HG02571 (cell line): ENCODE results near the gene KATNB1.
"Not testable (repeated sequence)": the region's sequence is repeated elsewhere in the genome, so short reads cannot be mapped to it uniquely, and the experiment has no call there.

Experiments
- ATAC-seq: cut with Tn5 transposase; IDR thresholded peaks from one replicate; pipeline ENCODE4 v1.9.1; 2021; ENCODE audit warnings: mild to moderate bottlenecking, moderate library complexity; ENCODE audit not compliant: unreplicated experiment

The KATNB1 gene

DNA sequence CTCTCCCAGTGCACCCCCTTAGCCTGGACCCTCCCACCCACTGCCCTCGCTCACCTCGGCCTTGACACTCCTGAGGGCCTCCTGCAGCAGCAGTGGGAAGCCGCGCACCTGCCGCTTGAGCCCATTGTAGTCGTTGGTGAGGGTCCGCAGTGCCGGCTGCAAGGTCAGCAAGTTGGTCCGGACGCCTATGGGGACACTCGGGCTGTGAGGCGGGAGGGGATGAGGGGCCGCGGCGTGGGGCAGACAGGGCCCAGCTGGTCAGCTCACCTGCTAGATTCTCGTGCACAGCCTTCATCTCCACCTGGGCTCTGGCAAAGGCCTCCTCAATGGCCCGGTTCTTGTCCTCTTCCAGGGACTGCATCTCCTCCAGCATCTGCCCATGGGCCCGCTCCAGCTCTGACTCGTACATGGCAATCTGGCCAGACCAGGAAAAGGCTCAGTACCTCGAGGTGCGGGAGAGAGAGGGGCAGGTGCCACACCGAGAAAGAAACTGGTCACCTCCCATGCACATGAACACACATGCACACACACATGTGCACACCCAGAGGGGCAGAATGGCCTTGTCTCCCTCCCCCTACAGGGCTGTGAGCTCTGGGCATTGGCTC, 34.1 kb downstream of the KATNB1 start:
- no peak for ATAC-seq

DNA sequence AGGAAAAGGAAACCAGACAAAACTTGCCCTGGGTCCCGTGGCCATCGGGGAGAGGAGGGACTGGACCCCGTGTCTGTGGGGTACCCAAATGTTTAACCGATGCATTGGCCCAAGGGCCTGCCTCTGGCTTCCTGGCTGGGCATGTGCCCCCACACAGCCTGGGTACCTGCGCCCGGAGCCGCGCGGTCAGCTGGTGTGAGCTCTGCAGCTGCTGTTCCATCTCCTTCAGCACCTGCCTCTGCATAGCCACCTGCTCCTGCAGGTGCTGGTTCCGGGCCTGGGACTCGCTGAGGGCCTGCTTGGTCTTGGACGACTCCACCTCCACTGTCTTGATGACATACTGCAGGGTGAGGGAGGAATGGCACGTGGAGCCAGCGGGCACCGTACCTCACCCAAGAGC, 34.8 kb downstream of the KATNB1 start:
- ATAC-seq: no peak

DNA sequence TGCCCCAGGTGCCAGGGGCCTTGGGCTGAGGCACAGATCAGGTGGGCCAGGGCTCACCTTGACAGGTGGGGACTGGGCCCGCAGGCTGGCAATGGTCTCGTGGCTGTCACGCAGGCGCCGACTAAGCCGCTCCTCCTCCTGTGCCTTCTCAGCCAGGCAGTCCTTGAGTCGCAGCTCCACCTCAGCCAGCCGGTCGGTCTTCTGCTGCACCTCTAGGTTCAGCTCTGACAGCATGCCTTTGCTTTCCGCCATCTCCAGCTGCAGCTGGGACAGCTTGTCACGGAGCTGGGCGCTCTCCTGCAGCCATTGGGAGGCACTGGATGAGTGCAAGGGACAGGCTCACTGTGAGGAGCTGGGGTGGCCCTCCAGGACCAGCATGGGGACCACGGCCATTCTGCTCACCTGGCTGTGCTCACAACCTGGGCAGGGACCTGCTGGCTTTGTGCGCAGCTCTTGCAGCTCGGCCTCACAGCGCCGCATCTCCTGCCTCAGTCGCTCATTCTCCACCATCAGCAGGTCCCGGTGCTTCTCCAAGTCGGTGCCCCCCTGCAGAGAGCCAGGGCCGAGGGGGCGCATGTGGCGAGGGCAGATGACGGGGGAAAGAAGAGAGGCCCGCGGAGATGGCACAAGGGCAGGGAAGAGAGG, 35.7 kb downstream of the KATNB1 start:
- no peak for ATAC-seq

DNA sequence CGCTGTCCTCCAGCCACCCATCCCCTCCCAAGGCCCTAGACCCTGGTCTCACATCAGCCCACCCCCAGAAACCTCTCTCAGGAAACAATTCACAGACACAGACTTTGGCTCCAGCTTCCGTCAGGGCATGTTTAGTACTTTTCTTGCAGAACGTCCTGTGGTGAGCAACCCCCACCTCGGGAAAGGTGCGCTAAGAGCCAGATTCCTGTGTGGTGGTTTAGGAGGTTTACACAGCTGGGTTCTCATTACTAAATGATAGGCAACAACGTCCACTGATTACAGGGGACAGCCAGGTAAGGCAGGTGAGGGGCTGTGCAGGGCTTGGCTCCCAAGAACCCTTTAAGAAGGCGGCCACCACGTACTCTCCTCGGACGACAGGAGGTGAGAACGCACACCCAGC, 37.4 kb downstream of the KATNB1 start:
- no peak for ATAC-seq

DNA sequence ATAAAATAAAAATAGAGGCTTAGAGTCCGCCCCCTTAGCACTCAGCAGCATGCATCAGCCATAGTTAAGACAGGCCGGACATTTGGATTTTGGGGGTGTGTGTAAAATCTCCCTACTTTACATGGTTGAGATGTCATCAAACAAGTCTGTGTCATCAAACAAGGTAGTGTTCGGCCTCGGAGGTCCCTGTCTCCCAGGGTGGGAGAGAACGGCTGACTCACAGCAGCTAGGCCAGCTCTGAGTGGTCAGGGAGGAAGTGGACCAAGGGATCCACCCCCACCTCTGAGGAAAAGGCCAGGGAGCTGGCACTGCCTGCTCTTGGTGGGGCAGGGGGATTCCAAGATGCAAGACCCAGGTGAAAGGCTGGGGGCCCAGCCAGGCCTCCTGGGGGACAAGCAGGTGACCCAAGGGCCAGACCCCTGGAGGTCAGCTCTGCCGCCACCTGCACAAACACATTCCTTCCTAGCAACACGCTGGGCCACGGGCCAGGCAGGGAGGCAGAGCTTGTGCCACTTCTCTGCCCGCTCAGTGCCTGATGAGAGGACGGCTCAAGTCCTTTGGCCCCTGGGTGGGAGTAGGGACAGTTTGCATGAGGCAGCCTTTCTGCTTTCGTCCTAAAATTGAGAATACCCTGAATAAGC, 38.2 kb downstream of the KATNB1 start:
- no peak for ATAC-seq

DNA sequence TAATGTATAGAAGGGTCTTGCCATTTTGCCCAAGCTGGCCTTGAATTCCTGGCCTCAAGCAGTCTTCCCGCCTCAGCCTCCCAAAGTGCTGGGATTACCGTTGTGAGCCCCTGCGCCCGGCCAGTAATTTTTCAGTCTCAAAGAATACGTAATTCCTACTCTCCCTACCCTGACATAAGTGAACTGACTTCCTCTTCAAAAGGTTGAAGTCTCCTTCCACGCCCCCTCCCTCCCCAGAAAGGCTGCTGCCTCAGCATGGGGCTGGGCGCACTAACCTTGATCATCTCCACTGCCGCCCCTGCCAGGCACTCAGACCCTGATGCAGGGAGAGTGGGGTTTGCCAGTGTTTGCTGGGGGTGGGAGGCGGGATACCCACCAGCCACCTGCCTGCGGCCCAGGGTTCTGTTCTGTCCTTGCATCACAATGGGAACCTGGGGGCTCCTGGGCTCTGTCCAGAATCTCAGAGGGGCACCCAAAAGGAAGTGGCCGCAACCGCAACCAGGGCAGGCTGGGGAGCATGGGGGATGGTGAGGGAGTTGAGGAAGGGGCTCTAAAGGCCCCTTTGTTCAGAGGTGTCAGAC, 39.2 kb downstream of the KATNB1 start:
- ATAC-seq: no peak

DNA sequence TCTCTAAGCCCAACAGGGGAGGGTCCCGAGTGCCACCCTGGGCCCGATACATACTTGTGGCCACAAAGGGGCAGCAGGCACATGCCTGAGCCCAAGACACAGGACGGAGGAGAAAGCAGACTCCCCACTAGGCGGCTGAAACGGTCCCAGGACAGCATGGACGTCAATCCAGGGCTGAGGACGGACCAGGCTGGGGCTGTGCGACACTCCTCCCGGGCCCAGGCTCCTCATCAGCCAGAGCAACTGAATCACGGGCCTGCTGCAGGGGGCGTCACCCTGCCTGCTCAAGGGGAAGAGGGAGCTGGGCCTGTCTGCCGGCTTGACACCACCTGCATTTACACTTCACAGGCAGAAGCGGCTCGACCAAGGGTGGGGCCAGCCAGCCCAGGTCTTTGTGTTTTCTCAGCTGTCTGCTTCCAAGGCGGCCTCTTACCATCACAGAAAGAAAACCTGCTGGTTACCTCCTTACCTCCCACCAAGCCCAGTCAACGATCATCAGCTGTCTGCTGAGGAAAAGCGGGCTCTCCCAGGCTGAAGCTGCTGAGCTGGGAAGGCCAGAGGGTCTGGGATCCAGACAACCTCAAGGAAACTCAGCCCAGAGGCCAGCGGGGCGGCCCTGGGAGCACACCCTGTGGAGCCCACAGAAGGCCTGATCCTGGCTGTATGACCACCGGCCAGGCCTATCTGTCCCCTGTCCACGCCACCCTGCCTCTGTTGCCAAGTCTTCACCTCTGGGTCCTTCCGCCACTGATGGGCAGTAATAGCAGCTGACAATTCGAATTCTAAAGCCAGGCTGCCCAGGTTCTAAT, 40.3 kb downstream of the KATNB1 start:
- ATAC-seq: no peak

DNA sequence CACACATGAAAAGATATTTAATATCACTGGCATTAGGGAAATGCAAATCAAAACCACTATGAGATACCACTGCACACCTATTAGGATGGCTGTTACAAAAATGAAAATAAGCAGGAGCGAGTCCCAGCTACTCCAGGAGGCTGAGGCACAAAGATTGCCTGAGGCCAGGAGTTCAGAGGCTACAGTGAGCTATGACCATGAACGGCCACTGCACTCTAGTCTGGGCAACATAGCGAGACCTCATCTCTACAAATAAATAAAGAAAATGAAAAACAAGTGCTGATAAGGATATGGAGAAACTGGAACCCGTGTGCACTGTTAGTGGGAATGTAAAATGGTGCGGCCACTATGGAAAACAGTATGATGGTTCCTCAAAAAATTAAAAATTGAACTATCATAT, 43.1 kb downstream of the KATNB1 start:
- no peak for ATAC-seq

DNA sequence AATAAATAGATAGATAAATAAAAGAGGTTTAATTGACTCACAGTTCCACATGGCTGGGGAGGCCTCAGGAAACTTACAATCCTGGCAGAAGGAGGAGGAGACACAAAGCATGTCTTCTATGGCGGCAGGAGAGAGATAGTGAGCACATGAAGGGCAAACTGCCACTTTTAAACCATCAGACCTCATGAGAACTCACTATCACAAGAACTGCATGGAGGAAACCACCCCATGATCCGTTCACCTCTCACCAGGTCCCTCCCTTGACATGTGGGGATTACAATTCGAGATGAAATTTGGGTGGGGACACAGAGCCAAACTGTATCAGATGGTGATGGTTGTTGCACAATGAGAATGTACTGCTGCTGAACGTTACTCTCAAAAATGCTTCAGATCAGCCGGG, 44.3 kb downstream of the KATNB1 start:
- not testable (repeated sequence) for ATAC-seq

DNA sequence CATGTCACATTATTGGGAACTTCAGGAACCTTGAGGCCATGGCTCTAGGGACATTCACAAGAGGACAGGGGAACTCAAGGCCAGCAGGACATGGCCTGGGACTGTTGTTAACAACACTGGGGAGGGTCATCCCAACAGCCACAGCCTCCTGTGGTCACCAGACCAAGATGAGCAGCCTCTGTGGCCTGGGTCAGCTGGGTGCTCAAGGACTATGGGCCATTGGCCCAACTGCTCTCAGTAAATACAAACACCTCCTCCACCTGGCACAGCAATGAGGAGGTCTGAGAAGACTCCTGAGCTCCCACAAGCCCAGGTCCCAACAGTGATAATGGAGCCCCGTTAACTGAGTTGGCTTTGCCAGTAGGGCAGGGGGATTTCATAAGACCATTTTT, 45.8 kb downstream of the KATNB1 start:
- no peak for ATAC-seq

DNA sequence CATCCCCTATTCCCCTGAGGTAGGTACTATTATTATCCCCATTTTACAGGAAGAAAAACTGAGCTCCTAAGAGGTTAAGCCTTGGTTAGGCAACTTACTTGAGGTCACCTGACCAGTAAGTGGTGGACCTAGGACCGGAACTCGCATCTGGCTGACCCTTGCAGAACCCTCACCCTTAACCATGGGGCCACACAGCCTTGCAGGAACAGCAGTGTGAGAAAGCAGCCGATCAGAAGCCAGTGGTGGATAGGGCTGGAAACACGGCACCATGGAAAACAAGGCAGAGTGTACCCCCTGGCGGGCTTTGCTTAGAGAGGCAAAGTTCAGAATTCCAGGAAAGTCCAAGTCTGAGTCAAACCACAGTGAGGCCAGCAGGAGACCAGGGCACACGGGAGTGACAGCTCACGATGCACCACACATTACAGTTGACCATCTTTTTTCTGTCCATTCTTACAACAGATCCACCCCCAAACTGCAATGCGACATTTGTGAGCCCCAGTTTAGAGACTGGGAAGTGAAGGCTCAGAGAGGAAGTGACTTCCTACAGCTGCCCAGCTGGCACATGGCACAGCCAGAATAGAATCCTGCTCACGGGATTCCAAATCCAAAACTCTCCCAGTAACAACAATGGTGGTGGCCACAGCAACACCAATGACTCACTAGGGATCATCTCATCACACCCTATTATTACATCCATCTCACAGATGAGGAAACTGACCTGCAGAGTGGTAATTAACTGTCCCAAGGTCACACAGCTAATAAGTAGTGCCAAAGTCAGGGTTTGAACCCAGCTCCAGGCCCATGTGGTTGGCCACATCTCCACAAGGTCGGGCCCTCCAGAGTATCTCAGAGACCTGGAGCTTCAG, 46.4 kb downstream of the KATNB1 start:
- no peak for ATAC-seq

DNA sequence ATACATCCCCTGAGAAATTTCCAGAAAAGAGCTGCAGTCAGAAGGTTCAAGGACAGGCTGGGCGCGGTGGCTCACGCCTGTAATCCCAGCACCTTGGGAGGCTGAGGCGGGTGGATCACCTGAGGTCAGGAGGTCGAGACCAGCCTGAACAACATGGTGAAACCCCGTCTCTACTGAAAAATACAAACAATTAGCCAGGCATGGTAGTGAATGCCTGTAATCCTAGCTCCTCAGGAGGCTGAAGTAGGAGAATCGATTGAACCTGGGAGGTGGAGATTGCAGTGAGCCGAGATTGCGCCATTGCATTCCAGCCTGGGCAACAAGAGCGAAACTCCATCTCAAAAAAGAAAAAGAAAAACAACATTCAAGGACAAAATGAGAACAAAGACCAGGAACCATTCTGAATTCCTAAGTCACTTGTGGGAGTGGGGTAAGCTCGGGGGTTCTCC, 47.1 kb downstream of the KATNB1 start:
- ATAC-seq: not testable (repeated sequence)

DNA sequence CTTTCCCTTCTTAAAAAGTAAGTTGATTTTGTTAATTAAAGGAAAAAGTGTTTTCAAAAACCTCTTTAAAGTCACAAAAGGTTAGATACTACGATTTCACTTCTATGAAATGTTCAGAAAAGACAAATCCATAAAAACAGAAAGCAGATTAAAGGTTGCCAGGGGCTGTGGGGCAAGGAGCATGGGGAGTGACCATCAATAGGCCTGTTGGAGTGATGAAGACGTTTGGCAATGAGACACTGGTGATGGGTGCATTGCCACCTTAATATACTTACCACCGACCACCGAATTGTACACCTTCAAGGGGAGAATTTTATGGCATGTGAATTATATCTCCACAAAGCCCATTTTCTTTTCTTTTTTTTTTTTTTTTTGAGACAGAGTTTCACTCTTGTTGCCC, 47.5 kb downstream of the KATNB1 start:
- ATAC-seq: no peak

DNA sequence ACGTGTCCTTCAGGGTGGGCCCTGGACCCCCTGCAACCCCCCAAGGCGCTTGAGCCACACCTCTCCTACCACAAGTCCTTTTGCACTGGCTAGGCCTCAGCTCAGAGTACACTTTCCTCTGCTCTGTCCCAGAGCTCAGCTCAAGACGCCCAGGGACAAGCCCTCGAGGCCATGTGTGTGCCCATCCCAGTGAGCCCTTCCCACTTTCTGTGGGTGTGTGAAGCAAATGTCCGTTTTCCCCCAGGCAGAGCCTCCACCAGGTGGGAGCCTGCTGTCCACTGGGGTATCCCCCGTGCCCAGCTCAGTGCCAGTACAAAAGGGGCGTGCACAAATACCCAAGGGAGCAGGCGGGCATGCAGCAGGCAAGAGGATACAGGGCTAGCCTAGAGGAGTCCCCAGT, 48.3 kb downstream of the KATNB1 start:
- ATAC-seq: no peak

DNA sequence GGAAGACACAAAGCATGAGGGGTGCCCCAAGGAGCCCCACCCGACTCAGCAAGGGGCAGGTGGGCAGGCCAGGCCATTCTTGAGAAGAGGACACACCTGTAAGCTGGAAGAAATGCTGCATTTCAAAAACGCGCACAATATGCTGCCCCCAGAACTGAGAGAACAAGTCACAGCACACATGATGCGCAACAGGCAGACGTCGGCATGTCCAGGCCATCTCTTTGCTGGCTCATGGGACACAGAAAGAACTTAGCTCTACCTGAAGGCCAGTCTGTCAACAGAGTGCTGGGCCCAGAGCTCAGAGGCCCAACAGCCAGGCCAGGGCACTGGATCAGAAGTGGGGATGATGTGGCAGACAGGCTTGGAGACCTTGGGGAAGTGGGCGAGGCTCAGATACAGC, 48.8 kb downstream of the KATNB1 start:
- no peak for ATAC-seq

DNA sequence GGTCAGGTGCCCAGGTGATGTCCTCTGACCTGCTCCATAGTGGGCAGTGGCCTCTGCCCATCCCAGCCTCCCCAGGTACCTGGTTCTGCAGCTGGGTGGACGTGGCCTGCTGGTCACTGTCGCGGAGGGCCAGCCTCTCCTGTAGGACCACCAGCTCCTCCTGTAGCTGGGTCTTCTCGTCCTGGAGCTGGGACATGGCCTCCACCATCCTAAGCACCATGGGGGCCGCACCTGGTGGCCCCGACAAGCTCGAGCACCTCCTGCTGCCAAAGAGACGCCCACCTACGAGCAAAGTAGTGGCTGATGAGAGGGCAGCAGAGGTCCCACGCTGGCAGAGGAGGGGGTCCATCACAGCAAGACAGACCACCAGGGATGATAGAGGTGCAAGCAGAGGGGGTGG, 49.8 kb downstream of the KATNB1 start:
- no peak for ATAC-seq

DNA sequence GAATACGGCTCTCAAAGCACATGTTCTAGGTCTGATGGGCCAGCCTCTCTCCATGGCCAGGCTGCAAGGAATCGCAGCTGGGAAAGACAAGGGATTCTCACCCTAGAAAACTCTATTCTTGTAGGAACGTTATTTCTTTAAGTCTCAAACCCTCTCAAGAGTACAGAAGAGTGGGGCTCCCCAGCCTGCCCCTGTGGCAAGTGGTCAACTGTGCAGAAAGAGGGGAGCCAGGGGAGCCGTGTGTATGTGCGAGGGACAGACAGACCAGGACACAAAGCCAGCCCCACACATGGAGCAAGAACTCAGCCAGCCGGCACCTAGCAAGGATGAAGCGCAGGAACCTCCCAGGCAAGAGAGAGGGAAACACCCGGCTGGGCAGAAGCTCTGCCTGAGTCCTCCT, 50.4 kb downstream of the KATNB1 start:
- ATAC-seq: no peak

DNA sequence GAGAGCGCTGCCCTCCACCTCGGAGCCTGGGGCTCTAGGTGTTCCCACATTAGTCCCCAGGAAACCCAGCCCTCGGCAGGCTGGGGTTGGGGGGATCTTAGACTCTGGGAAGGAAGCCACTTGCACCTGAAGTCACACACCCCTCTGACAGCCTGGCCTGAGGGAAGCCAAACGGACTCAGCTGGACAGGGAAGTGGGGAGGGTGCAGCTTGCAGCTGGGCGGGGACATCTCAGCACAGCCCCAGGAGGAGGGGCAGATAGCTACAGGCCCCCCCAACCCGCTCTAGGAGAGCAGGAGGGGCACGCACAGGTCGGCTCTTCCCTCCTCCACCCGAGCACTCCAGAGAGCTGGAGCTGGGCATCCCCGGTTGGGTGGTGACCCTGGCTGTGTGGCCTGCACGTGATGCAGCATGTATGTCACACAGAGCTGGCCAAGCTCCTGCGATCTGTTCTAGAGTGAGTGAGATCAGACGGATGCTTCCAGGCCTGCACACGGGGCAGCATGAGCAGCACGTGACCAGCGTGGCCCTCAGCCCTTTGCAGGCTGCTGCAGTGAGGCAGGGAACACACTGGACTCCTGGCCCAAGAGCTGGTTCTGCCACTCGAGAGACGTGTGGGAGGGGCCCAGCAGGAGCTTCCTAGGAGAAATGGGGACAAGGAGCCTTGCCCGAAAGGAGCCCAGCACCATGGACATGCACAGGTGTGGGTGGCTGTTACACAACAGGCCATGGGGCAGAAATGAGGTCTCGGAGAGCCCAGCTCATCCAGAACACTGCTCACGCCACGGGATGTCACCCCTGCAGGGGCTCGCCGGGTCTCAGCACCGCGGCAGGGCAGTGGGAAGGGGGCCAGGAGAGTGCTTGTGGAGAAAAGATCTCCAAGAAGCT, 51.3 kb downstream of the KATNB1 start:
- no peak for ATAC-seq

DNA sequence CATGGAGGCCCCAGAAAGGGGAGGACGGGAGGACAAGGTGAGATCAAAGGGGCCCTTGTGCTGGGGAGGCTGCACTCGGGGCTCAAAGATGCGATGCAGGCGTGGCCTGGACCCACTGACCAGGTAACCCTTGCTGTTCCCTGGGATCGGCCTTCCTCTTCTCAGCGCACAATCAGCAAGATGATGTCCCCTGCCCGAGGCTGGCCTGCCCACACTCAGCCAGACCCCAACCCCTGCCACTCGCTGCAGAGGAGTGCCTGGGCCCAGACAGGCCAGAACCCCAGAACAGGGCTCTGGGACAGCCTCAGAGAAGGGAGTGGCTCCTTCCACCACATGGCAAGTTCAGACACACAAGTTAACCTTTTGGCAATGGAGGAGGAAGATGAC, 51.9 kb downstream of the KATNB1 start:
- ATAC-seq: no peak
